GM18517 (cell line): ENCODE results near the gene SPTB.
"Not testable (repeated sequence)": the region's sequence is repeated elsewhere in the genome, so short reads cannot be mapped to it uniquely, and the experiment has no call there.

ENCODE experiments used
- ATAC-seq: cut with Tn5 transposase; IDR thresholded peaks from one replicate; pipeline ENCODE4 v1.9.1; 2021; ENCODE audit warnings: mild to moderate bottlenecking, moderate library complexity; ENCODE audit not compliant: unreplicated experiment

SPTB gene

DNA sequence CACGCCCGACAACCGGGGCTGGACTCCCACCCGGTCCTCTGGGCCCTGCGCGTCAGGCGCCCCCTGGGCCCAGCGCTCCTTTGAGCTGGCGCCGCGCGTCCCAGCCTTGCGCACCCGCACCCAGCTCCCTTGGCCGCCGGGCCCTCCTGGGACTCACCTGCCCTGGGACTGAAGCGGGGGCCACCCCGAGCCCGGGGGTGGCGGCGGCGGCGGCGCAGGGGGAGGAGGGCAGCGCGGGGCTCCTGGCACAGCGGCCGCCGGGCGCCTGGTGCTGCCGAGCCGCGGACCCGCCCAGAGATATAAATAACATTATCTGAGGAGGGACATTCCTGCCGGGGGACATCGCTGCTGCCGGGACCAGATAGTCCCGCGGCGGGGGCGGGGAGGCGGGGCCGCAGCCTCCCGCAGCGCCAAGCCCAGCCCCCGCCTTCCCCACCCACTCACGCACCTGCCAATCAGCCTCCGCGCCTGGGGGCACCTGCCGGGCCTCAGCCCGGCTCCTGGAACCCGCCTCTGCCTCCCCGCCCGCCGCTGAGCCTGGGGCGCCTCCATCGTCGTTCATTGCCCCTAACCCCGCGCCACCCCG lies at the start of gene SPTB:
TSS of gene SPTB (minus strand) at position 273 of the 586 bp plus-strand sequence. CDS start 56,813 bp downstream, outside the sequence.
- ATAC-seq: no peak

GRCh38 chr14:64929014-64929359 lies 49.3 kb upstream of the SPTB start:
- ATAC-seq: no peak

- ATAC-seq: peak; percentile 66
These were observed 48.7 kb upstream of the SPTB start for GRCh38 chr14:64928239-64929013.

- ATAC-seq: no peak
These were observed 47.3 kb upstream of the SPTB start for GRCh38 chr14:64927031-64927430.

DNA sequence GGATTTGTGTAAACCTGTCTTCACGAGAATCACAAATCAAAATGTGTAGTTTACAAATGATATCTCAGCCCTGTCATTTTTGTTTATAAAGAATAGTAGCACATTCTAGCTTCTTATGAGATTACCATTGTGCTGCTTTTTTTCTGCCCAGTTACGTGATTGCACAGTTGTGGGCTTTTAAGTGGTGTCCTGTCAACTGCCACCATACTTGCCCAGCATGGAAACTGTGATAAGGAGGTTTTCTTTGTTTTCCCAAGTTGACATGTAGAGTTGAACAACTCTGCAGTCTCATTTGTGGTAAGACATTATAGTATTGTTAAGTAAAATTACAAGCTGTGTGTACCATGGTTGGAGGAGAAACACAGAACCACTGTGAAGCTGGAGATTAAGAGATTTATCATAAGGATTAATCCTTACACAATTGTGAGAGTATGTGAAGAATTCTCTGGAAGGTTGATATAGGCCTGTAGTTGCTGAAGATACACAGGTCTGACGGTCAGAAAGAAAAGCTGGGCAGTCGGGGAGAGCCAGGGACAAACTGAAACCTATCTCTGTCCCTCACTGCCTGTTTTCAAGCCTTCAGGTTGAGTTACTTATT lies 46.8 kb upstream of the SPTB start:
- ATAC-seq: no peak

- no peak for ATAC-seq
These were observed 43.3 kb upstream of the SPTB start for GRCh38 chr14:64923015-64923414.

DNA sequence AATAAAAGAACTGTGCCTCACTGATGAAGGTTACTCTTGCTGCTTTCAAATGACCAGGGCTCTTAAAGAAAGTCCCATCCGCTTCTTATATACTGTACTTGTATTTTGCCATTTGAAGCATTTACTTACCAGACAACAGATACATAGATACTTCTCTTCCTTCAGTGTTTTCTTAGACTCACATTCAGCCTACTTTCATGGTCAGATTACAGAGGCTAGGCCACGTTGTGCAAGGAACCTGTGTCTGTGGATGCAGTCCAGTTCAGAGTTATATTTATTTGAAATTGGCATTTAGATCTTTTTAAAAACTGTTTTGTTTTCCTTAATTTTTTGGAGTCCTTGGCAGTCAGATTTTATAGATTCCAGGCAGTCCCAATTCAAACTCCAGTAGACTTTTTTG lies 40.8 kb upstream of the SPTB start:
- ATAC-seq: no peak

GRCh38 chr14:64919618-64920017 lies 39.9 kb upstream of the SPTB start:
- no peak for ATAC-seq

- no peak for ATAC-seq
These were observed 39.5 kb upstream of the SPTB start for GRCh38 chr14:64919215-64919614.

- no peak for ATAC-seq
These were observed 38.5 kb upstream of the SPTB start for GRCh38 chr14:64918216-64918615.

- ATAC-seq: no peak
These were observed 36.1 kb upstream of the SPTB start for GRCh38 chr14:64915797-64916196.

DNA sequence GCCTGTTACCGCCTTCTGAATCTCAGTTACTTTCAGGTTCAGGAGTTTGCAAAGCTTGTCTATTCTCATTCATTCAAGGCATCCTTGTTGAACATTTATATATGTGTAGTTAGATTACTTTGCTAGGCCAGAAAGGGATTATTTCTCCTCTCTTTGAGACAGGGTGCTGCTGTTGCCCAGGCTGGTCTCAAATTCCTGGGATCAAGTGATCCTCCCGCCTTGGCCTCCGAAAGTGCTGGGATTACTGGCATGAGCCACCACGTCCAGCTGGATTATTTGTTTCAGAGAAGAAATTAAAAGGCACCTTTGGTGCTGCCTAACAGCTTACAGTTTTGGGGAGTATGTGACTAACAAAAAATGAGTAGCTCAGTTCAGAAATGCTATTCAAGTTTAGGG lies 35.3 kb upstream of the SPTB start:
- ATAC-seq: no peak

DNA sequence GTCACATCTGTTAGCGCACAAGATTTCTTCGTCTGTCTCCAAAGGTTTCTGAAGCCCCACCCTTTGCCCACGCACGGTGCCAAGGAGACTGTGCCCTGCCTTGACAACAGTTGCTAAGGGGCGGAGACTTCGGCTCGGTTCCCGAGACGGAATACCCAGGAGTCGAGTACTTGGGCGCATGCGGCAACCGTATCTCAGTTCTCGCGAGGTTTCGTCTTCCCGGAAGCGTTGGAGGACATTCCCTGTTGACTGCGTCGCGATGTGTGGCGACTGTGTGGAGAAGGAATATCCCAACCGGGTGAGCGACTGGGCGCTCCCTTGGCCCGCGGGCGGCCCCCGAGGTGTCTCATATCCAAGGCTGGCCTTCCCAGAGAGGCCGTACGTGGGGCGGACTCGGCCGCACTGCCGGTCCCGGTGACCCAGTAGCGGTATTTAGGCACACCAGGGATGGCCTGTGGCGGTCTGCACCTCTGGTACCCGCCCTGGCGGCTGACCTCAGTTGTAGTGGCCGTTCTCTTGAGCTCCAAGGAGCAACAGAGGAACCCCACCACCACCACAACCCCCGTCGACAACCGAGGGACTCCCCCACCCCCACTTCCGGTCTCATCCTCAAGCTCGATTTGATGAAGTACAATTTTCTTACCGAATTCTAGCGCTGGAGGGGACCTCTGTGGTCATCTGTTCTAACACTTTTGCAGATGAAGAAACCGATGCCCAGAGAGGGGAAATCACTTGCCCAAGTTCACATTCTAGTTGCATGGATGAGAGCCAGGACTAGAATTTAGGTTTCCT lies 34.7 kb upstream of the SPTB start, which contains the start of gene CHURC1:
TSS of gene CHURC1 (plus strand) at position 219 of the 792 bp plus-strand sequence. CDS start at position 260, 41 bp downstream.
- ATAC-seq: peak; percentile 98

- ATAC-seq: not testable (repeated sequence)
These were observed 33.8 kb upstream of the SPTB start for GRCh38 chr14:64913477-64913876.

DNA sequence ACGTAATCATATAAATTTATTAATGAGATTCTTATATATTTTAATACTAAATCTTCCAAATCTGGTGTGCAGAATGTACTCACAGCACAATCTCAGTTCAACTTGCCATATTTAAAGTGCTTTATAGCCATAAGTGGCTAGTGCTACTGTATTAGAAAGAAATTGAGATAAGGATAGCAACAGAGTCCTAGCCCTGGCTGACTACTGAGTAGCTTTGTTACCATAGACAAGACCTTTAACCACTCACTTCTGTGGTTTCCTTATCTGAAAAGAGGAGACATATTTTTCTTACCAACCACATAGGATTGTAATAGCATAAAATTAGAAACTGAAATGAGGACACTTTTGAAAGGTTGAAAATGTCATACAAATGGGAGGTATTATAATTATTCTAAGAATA lies 32.6 kb upstream of the SPTB start:
- no peak for ATAC-seq

GRCh38 chr14:64910847-64911495 lies 31.3 kb upstream of the SPTB start:
- ATAC-seq: no peak

GRCh38 chr14:64906022-64906421 lies 26.3 kb upstream of the SPTB start:
- ATAC-seq: no peak

DNA sequence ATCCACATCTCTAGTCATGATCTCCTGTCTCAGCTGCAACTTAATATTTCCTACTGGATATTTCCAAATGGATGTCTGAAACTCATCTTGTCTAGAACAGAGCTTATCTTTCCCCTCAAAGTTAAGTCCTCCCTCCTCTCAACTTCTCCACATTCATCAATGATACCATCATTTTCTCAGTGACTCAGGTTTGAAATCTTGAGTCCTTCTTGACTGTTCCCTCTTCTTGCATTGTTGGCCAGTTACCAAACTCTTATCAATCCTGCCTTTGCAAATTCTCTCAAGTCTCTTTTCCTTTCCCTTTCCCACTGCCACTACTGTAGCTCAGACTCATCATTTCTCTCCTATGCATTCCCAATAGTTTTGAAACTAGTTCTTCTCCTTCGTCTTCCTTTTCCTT lies 20.3 kb upstream of the SPTB start:
- ATAC-seq: no peak

GRCh38 chr14:64891839-64892375 lies 12.2 kb upstream of the SPTB start:
- peak; percentile 57 for ATAC-seq

DNA sequence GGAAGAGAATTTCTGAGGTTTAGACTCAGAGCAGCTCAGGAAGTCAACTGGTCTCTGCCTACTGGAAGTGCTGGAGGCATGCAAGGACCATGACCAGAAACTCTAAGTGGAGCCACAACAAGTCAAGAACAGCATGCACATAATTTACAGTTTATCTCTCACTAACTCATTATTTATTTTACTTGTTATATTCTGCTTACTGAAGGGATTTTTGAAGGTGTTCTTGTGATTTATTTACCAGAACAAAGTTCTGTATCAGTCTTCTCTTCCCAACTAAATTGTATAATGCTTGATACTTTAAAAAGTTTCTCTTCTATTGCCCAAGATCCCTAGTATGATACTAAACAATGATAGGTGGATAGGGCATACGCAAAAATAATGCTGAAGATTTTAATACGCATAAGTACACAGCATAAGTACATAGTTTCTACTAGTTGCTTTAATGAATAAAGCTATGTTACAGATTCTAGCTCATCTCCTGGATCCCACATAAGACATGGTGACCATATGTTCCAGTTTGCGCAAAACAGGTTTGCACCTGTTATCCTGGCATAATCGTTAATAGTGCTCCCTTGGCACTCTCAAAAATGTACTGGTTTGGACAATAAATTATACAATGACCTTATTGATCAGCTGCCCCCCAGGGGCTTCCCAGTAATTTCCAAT lies 11.6 kb upstream of the SPTB start:
- ATAC-seq: no peak
